NCI-H82 treated with DMSO at 0.1 percent for 48 hours (cell line): ENCODE measurements around the gene COL16A1.

Experiments used
- DNase-seq: peaks from one replicate; lab custom pipeline; 2025; ENCODE audit not compliant: unreplicated experiment; lab: John Stamatoyannopoulos, UW

COL16A1 gene

DNA sequence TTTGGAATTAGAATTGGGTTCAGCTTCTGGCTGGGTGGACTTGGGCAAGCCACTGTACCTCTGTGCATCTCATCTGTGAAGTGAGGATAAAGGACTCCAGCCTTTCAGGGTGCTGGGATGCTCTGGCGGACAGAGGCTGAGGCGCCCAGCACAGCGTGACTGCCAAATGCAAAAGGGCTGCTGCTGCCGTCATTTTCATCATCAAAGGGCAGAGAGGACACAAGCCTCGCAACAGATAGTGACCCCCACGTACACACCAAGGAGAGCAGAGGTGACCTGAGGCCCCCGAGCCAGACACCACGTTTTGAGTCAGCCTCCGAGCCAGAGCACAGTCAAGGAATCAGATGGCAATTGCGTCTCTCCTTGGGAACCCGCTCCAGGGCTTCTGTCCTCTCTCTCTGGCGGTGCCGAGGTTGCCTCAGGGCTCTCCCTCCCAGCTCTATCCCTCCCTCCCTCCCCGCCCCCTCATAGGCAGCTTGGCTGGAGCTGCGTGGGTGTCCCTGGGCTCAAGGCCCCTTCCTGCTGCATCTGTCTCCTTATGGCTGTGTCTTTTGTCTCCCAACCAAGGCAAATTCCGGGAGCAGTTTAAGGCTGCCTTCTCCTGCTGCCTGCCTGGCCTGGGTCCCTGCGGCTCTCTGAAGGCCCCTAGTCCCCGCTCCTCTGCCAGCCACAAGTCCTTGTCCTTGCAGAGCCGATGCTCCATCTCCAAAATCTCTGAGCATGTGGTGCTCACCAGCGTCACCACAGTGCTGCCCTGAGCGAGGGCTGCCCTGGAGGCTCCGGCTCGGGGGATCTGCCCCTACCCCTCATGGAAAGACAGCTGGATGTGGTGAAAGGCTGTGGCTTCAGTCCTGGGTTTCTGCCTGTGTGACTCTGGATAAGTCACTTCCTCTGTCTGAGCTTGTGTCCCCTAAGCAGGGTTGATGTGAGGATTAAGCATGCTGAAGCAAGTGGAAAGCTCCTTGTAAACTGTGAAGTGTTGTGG is 77.3 kb downstream of the COL16A1 start:
- no peak for DNase-seq

DNA sequence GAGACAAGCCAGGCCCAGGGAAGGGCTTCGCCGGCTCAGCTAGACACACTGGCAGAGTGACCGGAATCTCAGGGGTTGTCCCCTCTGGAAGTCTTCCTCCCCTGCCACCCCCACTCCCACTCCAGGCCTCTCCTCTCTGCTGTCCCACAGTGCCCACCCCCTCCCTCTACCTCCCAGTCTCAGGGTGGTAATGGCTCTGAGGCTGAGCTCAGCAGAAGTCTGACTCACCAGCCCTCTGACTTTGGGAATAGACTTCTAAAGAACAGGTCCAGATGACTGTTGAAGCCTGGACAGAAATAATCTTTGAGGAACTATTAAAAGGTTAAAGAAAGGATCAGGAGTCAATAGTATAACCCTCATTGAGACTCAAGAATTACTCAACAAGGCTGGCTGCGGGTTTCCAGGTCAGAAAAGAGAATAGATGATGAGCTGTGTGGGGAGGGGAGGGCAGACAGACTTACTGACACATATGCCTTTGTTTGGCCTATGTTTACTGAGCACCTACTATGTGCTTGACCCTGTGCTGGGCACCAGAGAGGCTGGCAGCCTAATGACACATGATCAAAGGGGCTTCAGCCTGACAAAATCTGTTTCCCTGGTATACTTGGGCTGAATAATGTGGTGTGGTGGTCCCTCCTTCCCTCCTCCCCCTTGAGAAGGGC is 78.1 kb downstream of the COL16A1 start:
- DNase-seq, result no peak

DNA sequence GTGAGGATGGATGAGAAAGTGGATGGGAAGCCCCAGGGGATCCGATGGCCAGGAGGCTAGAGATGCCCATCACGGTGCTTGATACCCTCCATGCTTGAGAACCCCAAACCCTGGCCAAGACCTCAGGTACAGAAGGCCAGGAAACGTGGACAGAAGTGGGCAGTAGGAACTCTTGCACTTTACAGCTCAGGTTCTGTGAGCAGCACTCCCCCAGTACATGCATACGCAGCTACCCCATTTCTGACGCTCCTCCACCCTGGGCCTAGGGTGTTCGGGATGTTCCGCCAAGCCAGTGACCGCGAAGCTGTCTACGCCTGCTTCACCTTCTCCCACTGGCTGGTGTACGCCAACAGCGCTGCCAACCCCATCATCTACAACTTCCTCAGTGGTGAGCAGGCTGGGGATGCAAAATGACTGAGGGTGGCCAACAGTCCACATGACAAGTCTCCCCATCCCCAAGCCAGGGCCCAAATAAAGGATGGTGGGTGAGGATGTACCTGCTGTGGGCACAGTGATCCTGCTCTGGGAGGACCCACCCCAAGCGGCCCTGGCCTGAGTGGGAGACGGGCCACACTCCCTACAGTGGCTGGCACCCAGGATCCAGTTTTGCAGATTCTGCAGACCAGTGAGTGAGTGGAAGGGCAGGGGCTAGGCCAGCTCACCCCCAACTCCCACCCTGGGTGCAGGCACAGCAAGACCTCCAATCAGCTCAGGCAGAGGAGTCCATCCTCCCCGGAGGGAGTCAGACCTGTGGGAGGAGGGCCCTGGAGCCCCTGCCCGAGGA is 78.9 kb downstream of the COL16A1 start:
- no peak for DNase-seq

DNA sequence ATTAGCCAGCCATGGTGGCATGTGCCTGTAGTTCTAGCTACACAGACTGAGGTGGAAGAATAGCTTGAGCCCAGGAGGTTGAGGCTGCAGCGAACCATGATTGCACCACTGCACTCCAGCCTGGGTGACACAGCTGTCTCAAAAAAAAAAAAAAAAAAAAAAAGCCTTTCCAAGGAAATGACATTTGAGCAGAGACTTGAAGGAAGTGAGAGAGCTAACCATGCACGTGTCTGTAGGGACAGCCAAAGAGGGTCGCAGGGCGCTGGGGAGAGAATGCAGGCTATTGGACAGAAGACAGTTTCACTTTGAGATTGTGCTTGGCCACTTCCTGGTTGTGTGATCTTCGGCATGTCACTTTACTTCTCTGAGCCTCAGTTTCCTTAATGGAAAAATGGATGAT is 79.5 kb downstream of the COL16A1 start:
- DNase-seq, result no peak

DNA sequence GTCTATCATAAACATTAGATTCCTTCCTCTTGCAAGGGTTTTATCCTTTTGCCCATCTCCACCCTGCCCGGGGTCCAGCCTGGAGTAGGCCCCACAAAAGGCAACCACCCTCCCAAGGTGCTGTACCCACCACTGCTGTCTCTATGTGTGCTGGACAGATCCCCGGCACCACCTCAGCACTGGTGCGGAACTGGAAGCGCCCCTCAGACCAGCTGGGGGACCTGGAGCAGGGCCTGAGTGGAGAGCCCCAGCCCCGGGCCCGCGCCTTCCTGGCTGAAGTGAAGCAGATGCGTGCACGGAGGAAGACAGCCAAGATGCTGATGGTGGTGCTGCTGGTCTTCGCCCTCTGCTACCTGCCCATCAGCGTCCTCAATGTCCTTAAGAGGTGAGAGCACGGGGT is 80.5 kb downstream of the COL16A1 start:
- DNase-seq, result no peak

DNA sequence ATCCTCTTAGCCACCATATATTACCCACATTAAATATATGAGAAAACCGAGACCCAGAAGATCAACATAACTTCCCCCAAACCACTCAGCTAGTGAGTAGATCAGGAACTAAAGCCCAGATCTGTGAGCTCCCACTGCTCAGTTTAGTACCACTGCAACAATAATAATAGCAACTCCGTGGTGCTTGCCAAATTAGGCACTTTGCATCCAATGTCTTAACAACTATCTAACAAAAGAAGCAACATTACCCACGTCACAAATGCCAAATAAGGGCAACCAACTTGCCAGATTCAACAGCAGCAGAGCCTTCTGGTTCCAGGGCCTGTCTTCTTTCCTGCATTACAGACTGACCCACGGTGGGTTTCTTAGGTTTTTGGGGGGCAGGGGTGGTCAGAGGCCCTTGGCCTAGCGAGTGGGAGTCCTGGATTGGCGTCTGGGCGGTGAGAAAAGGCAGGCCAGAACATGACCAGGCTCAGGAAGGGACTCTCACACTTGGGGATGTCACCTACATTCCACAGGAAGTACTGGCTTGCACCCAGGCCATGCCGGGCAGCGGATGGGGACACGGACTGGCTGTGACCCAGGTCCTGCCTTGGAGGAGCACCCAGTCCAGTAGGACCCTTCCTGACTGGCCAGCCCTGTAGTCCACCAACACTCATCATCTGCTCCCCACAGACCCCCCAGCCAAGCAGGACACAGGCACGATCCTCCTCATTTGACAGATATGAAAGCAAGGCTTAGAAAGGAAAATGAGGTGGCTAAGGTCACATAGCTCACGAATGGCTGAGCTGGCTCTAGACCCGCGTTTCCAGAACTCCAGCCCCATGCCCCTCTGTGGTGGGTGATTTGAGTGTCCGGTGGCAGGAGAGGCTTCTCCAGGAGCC is 81.7 kb downstream of the COL16A1 start:
- DNase-seq, result no peak

DNA sequence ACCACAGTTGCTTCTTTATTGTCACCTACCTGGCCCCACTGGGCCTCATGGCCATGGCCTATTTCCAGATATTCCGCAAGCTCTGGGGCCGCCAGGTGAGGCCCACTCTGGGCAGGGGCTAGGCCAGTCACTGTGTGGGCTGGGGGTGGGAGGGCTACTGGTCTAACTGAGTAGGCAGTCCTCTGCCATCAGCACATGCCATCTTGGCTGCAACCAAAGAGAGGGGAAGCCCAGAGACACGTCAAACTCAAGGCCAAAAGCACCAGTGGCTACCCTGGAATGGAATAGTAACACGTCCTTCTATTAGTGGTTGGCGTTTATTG is 82.4 kb downstream of the COL16A1 start:
- no peak for DNase-seq

DNA sequence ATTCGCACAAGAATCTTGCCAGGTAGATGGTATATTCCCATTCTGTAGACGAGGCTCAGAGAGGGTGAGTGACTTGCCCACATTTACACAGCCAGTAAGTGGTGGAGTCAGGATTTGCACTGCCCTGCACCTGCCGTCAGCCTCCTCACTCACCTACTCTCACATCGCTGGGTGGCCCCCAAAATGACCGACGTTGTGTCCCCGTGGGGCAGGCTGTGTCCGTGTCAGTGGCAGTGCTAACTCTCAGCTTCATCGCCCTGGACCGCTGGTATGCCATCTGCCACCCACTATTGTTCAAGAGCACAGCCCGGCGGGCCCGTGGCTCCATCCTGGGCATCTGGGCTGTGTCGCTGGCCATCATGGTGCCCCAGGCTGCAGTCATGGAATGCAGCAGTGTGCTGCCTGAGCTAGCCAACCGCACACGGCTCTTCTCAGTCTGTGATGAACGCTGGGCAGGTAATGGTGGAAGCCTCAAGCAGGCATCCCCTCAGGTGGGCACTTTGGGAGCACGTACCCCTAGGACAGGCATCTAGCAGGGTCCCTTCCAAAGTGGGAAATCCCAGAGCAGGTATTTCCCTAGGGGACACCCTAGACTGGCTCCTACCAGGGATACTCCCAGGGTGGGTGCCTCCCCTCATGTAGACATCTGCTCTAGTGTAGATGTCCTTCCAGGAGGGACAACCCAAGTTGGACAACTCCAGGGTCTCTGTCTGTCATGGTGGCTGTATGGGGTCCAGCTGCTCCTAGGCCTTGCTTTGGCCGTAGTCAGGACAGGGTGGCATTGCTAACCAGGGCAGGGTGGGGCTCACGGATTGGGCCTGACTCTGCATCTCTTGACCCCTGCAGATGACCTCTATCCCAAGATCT is 83.0 kb downstream of the COL16A1 start:
- no peak for DNase-seq

DNA sequence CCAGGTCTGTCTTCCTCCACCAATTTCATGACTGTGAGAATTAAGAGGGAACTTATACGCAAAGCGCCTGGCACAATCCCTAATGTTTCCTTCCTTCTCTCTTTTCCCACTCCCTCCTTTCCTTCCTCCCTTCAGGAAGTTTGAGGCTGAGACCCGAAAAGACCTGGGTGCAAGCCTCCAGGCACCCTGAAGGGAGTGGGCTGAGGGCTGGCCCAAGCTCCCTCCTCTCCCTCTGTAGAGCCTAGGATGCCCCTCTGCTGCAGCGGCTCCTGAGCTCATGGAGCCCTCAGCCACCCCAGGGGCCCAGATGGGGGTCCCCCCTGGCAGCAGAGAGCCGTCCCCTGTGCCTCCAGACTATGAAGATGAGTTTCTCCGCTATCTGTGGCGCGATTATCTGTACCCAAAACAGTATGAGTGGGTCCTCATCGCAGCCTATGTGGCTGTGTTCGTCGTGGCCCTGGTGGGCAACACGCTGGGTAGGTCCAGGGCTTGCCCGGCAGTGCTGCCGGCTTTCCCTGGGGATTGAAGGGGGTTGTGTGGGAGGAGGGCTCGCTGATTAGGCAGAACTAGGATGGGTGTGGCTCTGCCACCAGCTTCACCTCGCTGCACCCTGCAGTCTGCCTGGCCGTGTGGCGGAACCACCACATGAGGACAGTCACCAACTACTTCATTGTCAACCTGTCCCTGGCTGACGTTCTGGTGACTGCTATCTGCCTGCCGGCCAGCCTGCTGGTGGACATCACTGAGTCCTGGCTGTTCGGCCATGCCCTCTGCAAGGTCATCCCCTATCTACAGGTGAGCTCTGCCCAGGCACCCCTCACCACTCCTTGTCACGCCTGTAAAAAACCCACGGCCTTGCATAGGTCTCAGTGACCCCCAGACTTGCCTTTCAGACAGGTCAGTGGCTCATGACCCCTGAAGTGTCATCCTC is 84.6 kb downstream of the COL16A1 start:
- no peak for DNase-seq

DNA sequence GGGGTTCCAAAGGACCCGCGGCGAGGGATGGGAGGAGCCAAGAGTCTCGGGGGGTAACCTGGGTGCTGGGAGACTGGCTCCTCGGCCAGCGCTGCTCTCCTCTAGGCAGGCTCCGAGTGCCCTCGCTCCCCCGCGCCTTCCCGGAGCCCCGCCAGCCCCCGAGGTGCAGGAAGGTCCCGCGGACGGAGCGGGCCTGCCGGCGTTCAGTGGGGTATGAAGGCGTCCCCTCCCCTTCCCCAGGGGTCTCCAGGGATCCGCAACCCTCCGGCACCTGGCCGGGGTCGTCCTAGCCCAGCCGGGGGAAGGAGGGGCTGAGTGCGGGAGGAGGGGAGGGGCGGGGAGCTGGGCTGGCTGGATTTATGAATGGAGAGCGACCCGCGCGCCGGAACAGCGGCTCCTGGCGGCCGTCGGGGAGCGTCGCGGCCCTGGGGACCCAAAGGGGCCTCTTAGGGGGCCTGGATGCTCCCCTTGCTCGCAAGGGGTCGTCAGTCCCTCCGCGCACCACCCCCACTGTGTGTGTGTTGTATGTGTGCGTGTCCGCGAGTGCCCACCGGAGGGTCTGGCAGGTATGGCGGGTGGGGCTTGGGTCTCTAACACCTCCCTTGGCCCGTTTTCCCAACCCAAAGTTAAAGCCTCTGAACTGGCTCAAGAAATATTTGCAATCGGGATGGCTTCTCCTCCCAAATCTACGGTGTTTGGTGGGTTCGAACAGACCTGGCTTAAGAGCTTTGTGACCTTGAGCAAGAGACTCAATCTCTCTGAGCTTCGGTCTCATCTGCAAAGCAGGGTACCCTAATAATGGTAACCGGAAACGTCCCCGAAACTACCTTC is 85.7 kb downstream of the COL16A1 start:
- DNase-seq, result peak; percentile 40

DNA sequence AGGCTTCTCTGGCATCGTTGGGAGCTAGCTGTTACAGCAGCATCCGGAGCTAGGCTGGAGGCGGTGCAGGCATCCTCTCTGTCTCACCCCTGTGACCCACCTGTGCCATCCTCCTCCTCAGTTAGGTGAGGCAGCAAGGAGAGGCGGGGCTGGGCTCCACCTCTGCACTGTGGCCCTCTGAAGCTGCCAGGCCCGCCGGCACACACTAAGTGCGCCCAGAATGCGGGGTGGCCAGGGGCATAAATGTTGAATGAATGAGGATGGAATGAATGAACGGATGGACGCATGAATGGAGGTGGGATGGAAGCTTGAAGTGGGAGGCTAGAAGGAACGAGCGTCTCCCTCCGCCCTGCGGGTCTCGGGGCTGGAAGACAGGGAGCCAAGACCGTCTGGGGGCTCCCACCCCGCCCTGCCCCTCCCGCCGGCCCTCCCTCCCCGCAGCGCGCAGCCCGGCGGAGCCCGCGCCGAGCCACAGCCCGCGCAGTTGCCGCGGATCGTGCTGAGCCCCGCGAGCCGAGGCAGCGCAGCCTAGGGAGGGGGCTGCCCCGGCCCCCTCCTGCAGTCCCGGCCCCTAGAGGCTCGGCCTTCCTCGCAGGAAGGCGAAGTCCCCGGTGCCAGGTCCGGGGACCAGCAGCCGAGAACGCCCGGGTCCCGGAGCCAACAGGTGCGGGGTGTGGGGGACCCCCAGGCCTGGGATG is 86.5 kb downstream of the COL16A1 start, which contains the start of gene HCRTR1:
HCRTR1 (plus strand) TSS at position 472 of the 698 bp plus-strand sequence. CDS start 1,504 bp downstream, outside the sequence.
- no peak for DNase-seq

DNA sequence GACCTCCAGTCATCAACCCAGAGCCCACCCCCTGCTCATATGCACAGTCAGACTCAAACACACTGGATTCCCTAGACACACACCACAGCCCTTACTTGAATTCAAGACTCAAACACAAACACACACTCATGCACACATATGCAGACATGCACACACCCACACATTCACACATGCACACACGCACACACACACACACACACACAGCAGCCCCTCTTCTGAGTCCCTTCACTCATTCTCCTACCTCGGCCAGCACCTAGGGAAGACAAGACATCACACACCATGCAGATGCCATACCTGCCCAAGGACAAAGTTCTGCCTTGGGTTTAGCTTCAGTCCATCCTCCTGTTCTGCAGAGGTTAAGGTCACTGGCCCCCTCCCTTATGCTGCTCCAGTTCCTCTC is 87.9 kb downstream of the COL16A1 start:
- no peak for DNase-seq

DNA sequence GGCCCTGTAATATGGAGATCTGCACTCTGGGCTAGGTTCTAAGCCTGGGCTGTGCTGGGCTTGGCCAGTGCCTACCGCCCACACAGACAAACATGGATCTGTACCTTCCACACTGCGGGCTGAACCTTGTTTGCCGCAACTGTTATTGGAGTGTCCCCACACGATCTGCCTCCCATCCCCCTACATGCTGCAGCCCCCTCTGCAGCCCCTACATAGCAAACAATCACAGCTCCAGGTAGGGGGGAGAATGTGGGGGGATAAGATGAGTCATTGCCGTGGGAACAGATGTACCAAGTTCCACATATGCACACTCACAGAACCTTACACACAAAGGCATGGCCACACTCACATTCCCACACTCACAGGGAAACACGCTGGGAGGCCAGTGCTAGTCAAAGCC is 88.4 kb downstream of the COL16A1 start:
- DNase-seq, result no peak

DNA sequence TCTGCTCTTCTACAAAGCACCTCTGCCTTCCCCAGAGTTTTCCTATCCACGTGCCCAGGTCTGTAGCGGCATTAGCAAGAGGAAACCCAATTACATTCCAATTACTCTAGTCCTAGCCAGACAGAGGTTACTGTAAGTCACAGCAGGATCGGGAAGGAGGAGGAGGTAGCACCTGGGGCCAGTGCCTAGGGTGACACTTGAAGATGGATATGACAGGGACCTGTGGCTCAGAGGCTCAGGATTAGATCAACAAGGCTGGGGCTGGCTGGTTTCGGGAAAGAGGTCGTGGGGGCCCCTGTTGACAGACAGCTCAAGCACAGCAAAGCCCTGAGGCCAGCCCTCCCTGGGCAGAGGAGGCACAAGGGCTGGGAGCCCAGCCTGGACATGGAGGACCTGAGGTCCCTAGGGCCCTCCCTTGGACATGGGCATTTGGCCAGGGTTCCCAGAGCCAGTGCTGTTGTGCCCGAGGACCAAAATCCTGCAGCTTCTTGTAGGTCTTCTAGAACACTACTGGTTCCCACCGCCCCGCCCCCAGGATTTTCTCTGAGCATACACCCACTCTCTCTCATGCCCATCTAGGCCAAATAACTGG is 89.3 kb downstream of the COL16A1 start:
- peak; percentile 78 for DNase-seq

DNA sequence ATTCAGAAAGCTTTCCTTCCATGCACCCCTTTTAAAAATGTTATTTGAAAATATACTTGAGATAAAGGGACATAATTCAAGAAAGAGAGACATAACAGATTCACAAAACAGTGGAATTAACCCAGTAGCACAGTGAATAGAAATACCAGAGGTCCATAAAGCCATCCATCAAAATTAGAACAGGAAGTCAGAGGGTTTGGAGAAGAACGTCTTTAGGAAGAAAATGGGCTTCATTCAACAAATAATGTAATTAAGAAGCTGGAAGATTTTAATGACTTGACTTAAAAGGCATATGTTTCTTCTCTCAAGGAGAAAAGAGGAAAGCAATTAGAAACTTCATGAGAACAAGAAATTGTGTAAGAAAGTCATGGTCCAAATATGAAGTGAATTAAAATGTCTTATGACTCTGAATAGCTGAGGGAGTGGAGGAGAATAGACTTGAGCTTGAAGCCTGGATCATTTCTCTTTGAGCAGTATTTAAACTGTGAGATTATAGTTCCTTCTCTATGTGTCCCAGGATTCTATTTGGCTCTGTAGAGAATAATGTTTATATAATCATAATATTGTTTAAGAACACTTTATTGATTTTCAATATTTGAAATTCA is 94.2 kb downstream of the COL16A1 start:
- DNase-seq, result no peak

DNA sequence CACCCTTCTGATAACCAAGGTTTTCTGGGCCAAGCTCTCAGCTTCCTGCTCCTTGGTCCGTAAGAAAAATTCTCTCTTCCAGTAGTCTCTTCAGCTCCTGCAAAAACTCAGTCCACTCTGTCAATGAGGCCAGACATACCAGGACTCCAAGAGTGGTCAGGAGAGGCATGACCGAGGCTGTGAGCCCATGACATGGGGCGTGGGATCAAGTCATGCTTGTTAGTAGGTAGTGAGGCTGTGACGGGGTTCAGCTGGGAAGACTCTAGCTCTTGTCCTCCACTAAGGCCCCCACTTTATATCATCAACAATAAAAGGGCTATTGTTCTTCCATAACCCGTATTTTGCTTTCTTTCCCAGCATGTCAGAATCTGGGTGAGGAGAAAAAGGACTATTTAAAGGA is 96.5 kb downstream of the COL16A1 start:
- no peak for DNase-seq
